Smooth muscle cell (in vitro differentiated cells): Measurements from ENCODE around the gene CFAP221. TPM values are rescaled to one million over a fixed set of nuclear protein-coding genes. Genes with fewer than 3 reads are reported as not detected.

ENCODE experiments used
- DNase-seq: peaks from one replicate; lab custom pipeline; 2025; ENCODE audit not compliant: unreplicated experiment; lab: John Stamatoyannopoulos, UW
- H2AFZ ChIP-seq: fragments of 200-600 bp; sonication (generic); 2 replicates; pipeline ENCODE4 v1.6.0; 2016; ENCODE audit warnings: antibody characterized with exemption, low read depth, mild to moderate bottlenecking
- H3F3A ChIP-seq: fragments of 200-600 bp; sonication (generic); 2 replicates; pipeline ENCODE4 v1.6.0; 2017; ENCODE audit warnings: antibody characterized with exemption, low read depth
- H3K27ac ChIP-seq: fragments of 200-600 bp; sonication (generic); 2 replicates; pipeline ENCODE4 v1.5.1; 2016; ENCODE audit warnings: low read depth, mild to moderate bottlenecking
- H3K27me3 ChIP-seq: fragments of 200-600 bp; sonication (generic); 2 replicates; pipeline ENCODE4 v1.6.1; 2016; ENCODE audit warnings: low read depth, mild to moderate bottlenecking
- H3K36me3 ChIP-seq: fragments of 200-600 bp; sonication (generic); 2 replicates; pipeline ENCODE4 v1.5.1; 2016; ENCODE audit warnings: low read depth
- H3K4me1 ChIP-seq: fragments of 200-600 bp; sonication (generic); 2 replicates; pipeline ENCODE4 v1.5.1; 2016; ENCODE audit warnings: low read depth
- H3K4me2 ChIP-seq: fragments of 200-600 bp; sonication (generic); 2 replicates; pipeline ENCODE4 v1.6.0; 2016; ENCODE audit warnings: mild to moderate bottlenecking
- H3K4me3 ChIP-seq: fragments of 200-600 bp; sonication (generic); 2 replicates; pipeline ENCODE4 v1.5.1; 2016; ENCODE audit warnings: mild to moderate bottlenecking
- H3K79me2 ChIP-seq: fragments of 200-600 bp; sonication (generic); 2 replicates; pipeline ENCODE4 v1.6.0; 2016; ENCODE audit warnings: low read depth, mild to moderate bottlenecking
- H3K9ac ChIP-seq: fragments of 200-600 bp; sonication (generic); 2 replicates; pipeline ENCODE4 v1.6.0; 2016; ENCODE audit warnings: low read depth
- H3K9me3 ChIP-seq: fragments of 200-600 bp; sonication (generic); replicated peaks from 2 replicates; pipeline ENCODE4 v1.5.1; 2016; ENCODE audit warnings: low read depth
- H4K20me1 ChIP-seq: fragments of 200-600 bp; sonication (generic); 2 replicates; pipeline ENCODE4 v1.6.0; 2016; ENCODE audit warnings: low read depth
- CTCF ChIP-seq: fragments of 200-600 bp; sonication (generic); IDR thresholded peaks from 2 replicates; pipeline ENCODE4 v1.5.1; 2017; ENCODE audit warnings: borderline replicate concordance, mild to moderate bottlenecking, antibody characterized with exemption; ENCODE audit not compliant: insufficient read depth, poor library complexity, severe bottlenecking
- WGBS: methylation state at CpG from one replicate; pipeline ENCODE4 v1.1.7; 2016; ENCODE audit warnings: low lambda C conversion rate; 5-methylcytosine and 5-hydroxymethylcytosine counted together
- polyA plus RNA-seq: library from polyadenylated mRNA; unstranded; fragments of >200 nt; fragmentation: Nextera tagmentation; extraction: Ambion mirVana; gene quantifications from 2 replicates; pipeline ENCODE4 v1.2.1, GENCODE V29; 2016
- total RNA-seq: library from RNA; depleted of rRNA; stranded (reverse); fragments of >200 nt; gene quantifications from 2 replicates; pipeline ENCODE4 v1.2.3, GENCODE V29; 2014

Gene CFAP221
- total RNA-seq (0.31 and 0.36 TPM in 2 replicates), polyA plus RNA-seq (0.17 and 1.6 TPM in 2 replicates)

GRCh38 chr2:119544075-119544938 lies at the start of gene CFAP221:
TSS of gene CFAP221 (plus strand) at chr2:119544449. CDS start at chr2:119546132, 1,683 bp downstream.
- DNase-seq = peak; percentile 27
- Histone ChIP-seq H3K4me3 (peak within 1 kb of the TSS; percentile 78), H3K4me1 (no peaks in the 10 kb centered on the region), H3K27me3 (no peaks in the 10 kb centered on the region), H2AFZ (peak within 1 kb of the TSS; percentile 100), H3K9ac (peak within 1 kb of the TSS; percentile 85), H3K27ac (no peak within 1 kb of the TSS), H3K79me2 (no peaks in the 10 kb centered on the region), H3K36me3 (no peaks in the 10 kb centered on the region), H3F3A (peaks cover 9% of the 10 kb centered on the region), H3K9me3 (no peaks in the 10 kb centered on the region), H4K20me1 (no peaks in the 10 kb centered on the region), H3K4me2 (peak within 1 kb of the TSS; percentile 99)
- WGBS = under 1% methylated on average over 83 of the region's 89 CpGs
- no peak for TF ChIP-seq CTCF

GRCh38 chr2:119495948-119496347 lies 48.3 kb upstream of the CFAP221 start:
- 85% methylated on average over 2 of the region's 2 CpGs for WGBS
- Histone ChIP-seq H3K4me3 (no peak overlapping the region), H4K20me1 (no peaks in the 10 kb centered on the region), H2AFZ (no peak overlapping the region), H3K4me2 (no peak overlapping the region), H3K27me3 (no peaks in the 10 kb centered on the region), H3K79me2 (no peaks in the 10 kb centered on the region), H3K36me3 (no peaks in the 10 kb centered on the region), H3K27ac (no peak overlapping the region), H3K9me3 (no peaks in the 10 kb centered on the region), H3K9ac (no peak overlapping the region), H3K4me1 (no peaks in the 10 kb centered on the region), H3F3A (no peaks in the 10 kb centered on the region)
- no peak for DNase-seq
- no peak for TF ChIP-seq CTCF

- Histone ChIP-seq H3K9me3 (no peaks in the 10 kb centered on the region), H3K4me2 (no peak overlapping the region), H2AFZ (no peak overlapping the region), H3K27ac (no peak overlapping the region), H3K9ac (no peak overlapping the region), H3F3A (no peaks in the 10 kb centered on the region), H3K27me3 (no peaks in the 10 kb centered on the region), H4K20me1 (no peaks in the 10 kb centered on the region), H3K79me2 (no peaks in the 10 kb centered on the region), H3K36me3 (no peaks in the 10 kb centered on the region), H3K4me3 (no peak overlapping the region), H3K4me1 (no peaks in the 10 kb centered on the region)
- no peak for DNase-seq
- WGBS = 88% methylated on average over 4 of the region's 4 CpGs
- no peak for TF ChIP-seq CTCF
Observed at GRCh38 chr2:119496682-119497081, 47.6 kb upstream of the CFAP221 start.
